H1 (cell line): ENCODE data around the gene SKIC3. TPM values are rescaled to one million over a fixed set of nuclear protein-coding genes. Genes with fewer than 3 reads are reported as not detected.

ENCODE experiments used
- BCL11A ChIP-seq, 2 experiments: IDR thresholded peaks; one replicate each; pipeline ENCODE4 v1.6.1; 2011; ENCODE audit warnings: low read depth in 2 of 2, low read length in 2 of 2, mild to moderate bottlenecking in 2 of 2
- CBX8 ChIP-seq: fragments of 300-800, 300-1000 bp; sonication (generic); IDR thresholded peaks from 2 replicates; pipeline ENCODE4 v1.7.1; 2016; ENCODE audit warnings: low read depth, low read length, borderline replicate concordance
- CREB1 ChIP-seq: IDR thresholded peaks from 2 replicates; pipeline ENCODE4 v1.6.1; 2012; ENCODE audit warnings: inconsistent platforms
- FOSL1 ChIP-seq: IDR thresholded peaks from 2 replicates; pipeline ENCODE4 v1.6.1; 2011; ENCODE audit warnings: mild to moderate bottlenecking, low read depth, low read length, moderate library complexity; ENCODE audit not compliant: insufficient read depth
- HDAC2 ChIP-seq, 2 experiments: fragments of 300-600 bp in 1 of 2; sonication (generic) in 1 of 2; IDR thresholded peaks; 2 replicates each; pipeline ENCODE4 v1.6.1; 2011 to 2012; ENCODE audit warnings: low read depth in 2 of 2, low read length in 2 of 2, mild to moderate bottlenecking in 2 of 2, moderate library complexity in 2 of 2, borderline replicate concordance in 1 of 2, inconsistent platforms in 1 of 2
- RBBP5 ChIP-seq: IDR thresholded peaks from 2 replicates; pipeline ENCODE4 v1.7.1; 2012; ENCODE audit warnings: low read depth, mild to moderate bottlenecking, inconsistent platforms, low read length, moderate library complexity, borderline replicate concordance
- RFX5 ChIP-seq: IDR thresholded peaks from 2 replicates; pipeline ENCODE4 v1.6.1; 2011; ENCODE audit warnings: low read depth, low read length, improper control_type of control experiment, borderline replicate concordance
- polyA plus RNA-seq, 7 experiments: library from polyadenylated mRNA; depleted of rRNA in 3 of 7; stranded (reverse) in 5 of 7; unstranded in 2 of 7; fragments of >200 nt in 5 of 7; fragments of 200-250 nt in 2 of 7; gene quantifications; 1 replicate in 5 of 7; 2 replicates in 1 of 7; 4 replicates in 1 of 7; pipeline versions ENCODE4 v1.2.1 to v1.2.3, GENCODE V29; 2011 to 2013; ENCODE audit warnings: missing spikeins in 2 of 7, mixed read lengths in 2 of 7
- total RNA-seq: library from RNA; stranded (reverse); fragmentation: NEBNext Ultra II Directional; extraction: Animal tissue kit (Norgen Biotek cat#: 25700); gene quantifications from 2 replicates; pipeline ENCODE4 v1.2.1, GENCODE V29; 2021

SKIC3 gene
- total and polyA plus RNA-seq, 2 of the 8 experiments (the other 6 are each of a cell fraction or from before 2014, with no cell fraction given) = 13.7 to 53.7 TPM

DNA sequence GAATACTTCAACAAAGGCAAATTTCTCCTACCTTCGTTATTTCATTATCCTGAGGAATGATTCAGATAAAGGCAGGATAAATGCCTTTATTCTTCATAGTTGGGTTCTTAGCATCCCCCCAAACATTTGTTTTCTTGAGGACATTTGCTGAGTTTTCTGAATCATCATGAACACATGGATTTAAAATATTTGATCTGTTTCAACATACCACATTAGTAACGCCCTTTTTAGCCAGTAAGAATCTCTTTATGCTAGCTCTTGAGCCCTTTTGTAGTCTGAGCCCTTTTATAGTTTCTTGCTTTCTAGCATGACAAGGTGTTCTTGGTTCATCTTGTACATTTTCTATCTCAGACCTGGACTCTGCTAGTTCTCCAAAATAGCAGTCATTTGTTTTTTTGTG is 27.9 kb downstream of the SKIC3 start (continued):
- TF ChIP-seq HDAC2 (IDR thresholded peaks at IDR 0.05; ENCODE audit: borderline replicate concordance in 1 of 2, low read depth in 2 of 2, low read length in 2 of 2) (no peak), BCL11A (IDR thresholded peaks at IDR 0.05; ENCODE audit: low read depth in 2 of 2, low read length in 2 of 2) (no peak), RBBP5 (no peak), RFX5 (no peak), CBX8 (no peak), CREB1 (no peak), FOSL1 (no peak)
